ENCODE results near the gene TSEN15.

DNA sequence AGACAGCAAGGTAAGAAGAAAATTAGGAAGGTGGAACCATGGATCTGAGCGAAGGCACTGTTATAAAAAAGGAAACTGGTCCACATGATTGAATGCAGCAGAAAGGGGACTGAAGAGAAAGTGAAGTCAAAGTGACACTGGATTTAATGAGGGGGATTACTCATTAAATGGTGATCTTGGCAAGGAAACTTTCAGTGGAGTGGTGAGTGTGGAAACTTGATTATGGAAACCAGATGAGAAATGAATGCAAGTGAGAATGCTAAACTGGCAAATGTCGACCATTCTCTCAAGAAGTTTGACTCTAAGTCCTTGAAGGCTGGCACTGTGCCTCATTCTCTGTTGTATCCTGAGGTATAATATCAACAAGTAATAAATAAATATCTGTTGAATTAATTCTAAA, 37.3 kb upstream of the TSEN15 start:
- TF ChIP-seq POLR2A (IDR thresholded peaks at IDR 0.05) (no peak), CTCF (IDR thresholded peaks at IDR 0.05) (no peak)

Data from right lobe of liver (tissue), 4 donors.